Stimulated activated CD8-positive, alpha-beta memory T cell treated with anti-CD3 and anti-CD28 coated beads, Interleukin-12 subunit alpha, Interleukin-12 subunit beta, amount 100 ng/mL, for 24 hours (primary cell): ENCODE measurements around the gene PLCD1.
"Not testable (repeated sequence)": the region's sequence is repeated elsewhere in the genome, so short reads cannot be mapped to it uniquely, and the experiment has no call there.

Source experiments
- DNase-seq: peaks from one replicate; pipeline ENCODE4 v3.0.0-alpha.2; 2020; ENCODE audit errors: extremely low read depth

Gene PLCD1

GRCh38 chr3:38029400-38030125 is at the start of gene PLCD1:
PLCD1 (minus strand) TSS chr3:38029642; CDS start chr3:38029539, 103 bp downstream.
- DNase-seq = no peak

- not testable (repeated sequence) for DNase-seq
Observed at GRCh38 chr3:38077073-38077472, 47.6 kb upstream of the PLCD1 start.

GRCh38 chr3:38070013-38070412 is 40.6 kb upstream of the PLCD1 start:
- DNase-seq = no peak

GRCh38 chr3:38067508-38068233 is 38.2 kb upstream of the PLCD1 start:
- no peak for DNase-seq

GRCh38 chr3:38064453-38064852 is 35.0 kb upstream of the PLCD1 start:
- not testable (repeated sequence) for DNase-seq

- DNase-seq = no peak
Observed at GRCh38 chr3:38062809-38063208, 33.4 kb upstream of the PLCD1 start.

- no peak for DNase-seq
Observed at GRCh38 chr3:38059591-38059990, 30.1 kb upstream of the PLCD1 start.

- DNase-seq = no peak
Observed at GRCh38 chr3:38059148-38059547, 29.7 kb upstream of the PLCD1 start.

- DNase-seq = no peak
Observed at GRCh38 chr3:38054499-38055001, 25.1 kb upstream of the PLCD1 start.

- not testable (repeated sequence) for DNase-seq
Observed at GRCh38 chr3:38053813-38054498, 24.5 kb upstream of the PLCD1 start.

GRCh38 chr3:38053286-38053685 is 23.8 kb upstream of the PLCD1 start:
- not testable (repeated sequence) for DNase-seq

GRCh38 chr3:38051131-38051530 is 21.7 kb upstream of the PLCD1 start:
- no peak for DNase-seq

GRCh38 chr3:38049358-38050126 is 20.1 kb upstream of the PLCD1 start:
- no peak for DNase-seq

GRCh38 chr3:38047896-38048295 is 18.5 kb upstream of the PLCD1 start:
- DNase-seq = no peak

- DNase-seq = no peak
Observed at GRCh38 chr3:38046821-38047220, 17.4 kb upstream of the PLCD1 start.

GRCh38 chr3:38046027-38046426 is 16.6 kb upstream of the PLCD1 start:
- DNase-seq = no peak

- no peak for DNase-seq
Observed at GRCh38 chr3:38043486-38043885, 14.0 kb upstream of the PLCD1 start.

GRCh38 chr3:38040401-38040800 is 11.0 kb upstream of the PLCD1 start:
- no peak for DNase-seq

- no peak for DNase-seq
Observed at GRCh38 chr3:38039899-38040261, 10.4 kb upstream of the PLCD1 start.

- DNase-seq = peak; percentile 65
Observed at GRCh38 chr3:38039101-38039898, 9.9 kb upstream of the PLCD1 start, which contains the start of gene DLEC1. DLEC1 (plus strand) TSS chr3:38039208; CDS start chr3:38039226, 18 bp downstream.

GRCh38 chr3:38038447-38038911 is 9.0 kb upstream of the PLCD1 start:
- DNase-seq = no peak
